Neural progenitor cell (in vitro differentiated cells): ENCODE results near the gene FAM83F. TPM values are rescaled to one million over a fixed set of nuclear protein-coding genes. Genes with fewer than 3 reads are reported as not detected.

Experiments used
- DNase-seq: peaks from one replicate; pipeline ENCODE4 v3.0.0-alpha.2; 2016; ENCODE audit warnings: low spot score
- H2AFZ ChIP-seq: fragments of 200-600 bp; sonication (generic); replicated peaks from 2 replicates; pipeline ENCODE4 v1.6.1; 2016; ENCODE audit warnings: antibody characterized with exemption
- H3F3A ChIP-seq: fragments of 200-600 bp; sonication (generic); 2 replicates; pipeline ENCODE4 v1.6.1; 2016; ENCODE audit warnings: antibody characterized with exemption, low read depth
- H3K27ac ChIP-seq: fragments of 200-600 bp; sonication (generic); 2 replicates; pipeline ENCODE4 v1.5.1; 2016; ENCODE audit warnings: mild to moderate bottlenecking
- H3K27me3 ChIP-seq: fragments of 200-600 bp; sonication (generic); 2 replicates; pipeline ENCODE4 v1.6.1; 2016; ENCODE audit warnings: mild to moderate bottlenecking, moderate library complexity
- H3K36me3 ChIP-seq: fragments of 200-600 bp; sonication (generic); 2 replicates; pipeline ENCODE4 v1.5.1; 2016
- H3K4me1 ChIP-seq: fragments of 200-600 bp; sonication (generic); 2 replicates; pipeline ENCODE4 v1.6.1; 2016; ENCODE audit warnings: mixed run types
- H3K4me2 ChIP-seq: fragments of 200-600 bp; sonication (generic); 2 replicates; pipeline ENCODE4 v1.6.1; 2016
- H3K4me3 ChIP-seq: fragments of 200-600 bp; sonication (generic); 2 replicates; pipeline ENCODE4 v1.5.1; 2016
- H3K79me2 ChIP-seq: fragments of 200-600 bp; sonication (generic); 2 replicates; pipeline ENCODE4 v1.6.1; 2016; ENCODE audit warnings: low read depth
- H3K9ac ChIP-seq: fragments of 200-600 bp; sonication (generic); 2 replicates; pipeline ENCODE4 v1.6.1; 2016
- H3K9me3 ChIP-seq: fragments of 200-600 bp; sonication (generic); 2 replicates; pipeline ENCODE4 v1.5.1; 2016; ENCODE audit warnings: low read depth
- H4K20me1 ChIP-seq: fragments of 200-600 bp; sonication (generic); 2 replicates; pipeline ENCODE4 v1.6.1; 2016; ENCODE audit warnings: low read depth
- H3K27ac Mint-ChIP-seq: 3 replicates; pipeline ENCODE4 v1.8.0; 2021; ENCODE audit warnings: mixed read lengths
- H3K27me3 Mint-ChIP-seq: 2 replicates; pipeline ENCODE4 v1.8.0; 2022; ENCODE audit warnings: low read depth, mild to moderate bottlenecking, inconsistent platforms, moderate library complexity, mixed read lengths; ENCODE audit not compliant: insufficient read depth
- H3K36me3 Mint-ChIP-seq: 3 replicates; pipeline ENCODE4 v1.8.0; 2021; ENCODE audit warnings: mixed read lengths
- H3K4me1 Mint-ChIP-seq: 3 replicates; pipeline ENCODE4 v1.8.0; 2021; ENCODE audit warnings: mixed read lengths
- H3K4me3 Mint-ChIP-seq: 3 replicates; pipeline ENCODE4 v1.8.0; 2021; ENCODE audit warnings: mild to moderate bottlenecking, moderate library complexity, mixed read lengths
- H3K9me3 Mint-ChIP-seq: 3 replicates; pipeline ENCODE4 v1.8.0; 2020; ENCODE audit warnings: mixed read lengths
- CTCF ChIP-seq: fragments of 200-600 bp; sonication (generic); IDR thresholded peaks from 2 replicates; pipeline ENCODE4 v1.5.1; 2017; ENCODE audit warnings: antibody characterized with exemption, mild to moderate bottlenecking
- EZH2 ChIP-seq: fragments of 200-600 bp; sonication (generic); IDR thresholded peaks from 2 replicates; pipeline ENCODE4 v1.6.1; 2017; ENCODE audit warnings: antibody characterized with exemption, mild to moderate bottlenecking, moderate library complexity
- EZH2phosphoT487 ChIP-seq: fragments of 200-600 bp; sonication (generic); IDR thresholded peaks from 2 replicates; pipeline ENCODE4 v1.6.1; 2017; ENCODE audit warnings: antibody characterized with exemption
- total RNA-seq: library from RNA; depleted of rRNA; stranded (reverse); fragments of >200 nt; gene quantifications from 2 replicates; pipeline ENCODE4 v1.2.3, GENCODE V29; 2015; ENCODE audit warnings: low replicate concordance

The FAM83F gene
- total RNA-seq, 1 donor from 2014 or later, result 0.09 TPM

- no peak overlapping the region for H3K27ac Mint-ChIP-seq
- H3K4me3 Mint-ChIP-seq, result no peak overlapping the region
- peaks cover 49% of the 10 kb centered on the region for H4K20me1 ChIP-seq
Observed at GRCh38 chr22:40082184-40082583, 87.4 kb downstream of the FAM83F start.

GRCh38 chr22:40083794-40084193, 89.0 kb downstream of the FAM83F start:
- Histone ChIP-seq H3K9ac (no peak overlapping the region), H2AFZ (no peak overlapping the region), H3K27ac (no peak overlapping the region), H3K27me3 (no peaks in the 10 kb centered on the region), H3F3A (no peaks in the 10 kb centered on the region), H3K36me3 (no peaks in the 10 kb centered on the region), H3K4me2 (no peak overlapping the region), H3K4me3 (no peak overlapping the region), H3K9me3 (no peaks in the 10 kb centered on the region), H3K79me2 (peaks cover 46% of the 10 kb centered on the region), H4K20me1 (peaks cover 53% of the 10 kb centered on the region), H3K4me1 (peaks cover 8% of the 10 kb centered on the region)
- H3K4me1 Mint-ChIP-seq, result no peaks in the 10 kb centered on the region
- DNase-seq, result no peak
- no peaks in the 10 kb centered on the region for H3K27me3 Mint-ChIP-seq
- H3K36me3 Mint-ChIP-seq, result no peaks in the 10 kb centered on the region
- TF ChIP-seq EZH2 (no peak), EZH2phosphoT487 (no peak), CTCF (no peak)
- no peaks in the 10 kb centered on the region for H3K9me3 Mint-ChIP-seq
- no peak overlapping the region for H3K27ac Mint-ChIP-seq
- no peak overlapping the region for H3K4me3 Mint-ChIP-seq

More at GRCh38 chr22:40082184-40082583, 87.4 kb downstream of the FAM83F start:
- Histone ChIP-seq H3K36me3 (no peaks in the 10 kb centered on the region), H2AFZ (no peak overlapping the region), H3K27me3 (no peaks in the 10 kb centered on the region), H3K4me2 (no peak overlapping the region), H3K27ac (no peak overlapping the region), H3K9ac (no peak overlapping the region), H3K4me1 (peaks cover 8% of the 10 kb centered on the region), H3F3A (no peaks in the 10 kb centered on the region), H3K9me3 (no peaks in the 10 kb centered on the region), H3K4me3 (no peak overlapping the region), H3K79me2 (peaks cover 53% of the 10 kb centered on the region)
- Mint-ChIP-seq H3K9me3 (no peaks in the 10 kb centered on the region), H3K36me3 (no peaks in the 10 kb centered on the region), H3K4me1 (peaks cover 1% of the 10 kb centered on the region), H3K27me3 (no peaks in the 10 kb centered on the region)
- no peak for TF ChIP-seq EZH2phosphoT487
- no peak for TF ChIP-seq EZH2
- DNase-seq, result no peak

DNA sequence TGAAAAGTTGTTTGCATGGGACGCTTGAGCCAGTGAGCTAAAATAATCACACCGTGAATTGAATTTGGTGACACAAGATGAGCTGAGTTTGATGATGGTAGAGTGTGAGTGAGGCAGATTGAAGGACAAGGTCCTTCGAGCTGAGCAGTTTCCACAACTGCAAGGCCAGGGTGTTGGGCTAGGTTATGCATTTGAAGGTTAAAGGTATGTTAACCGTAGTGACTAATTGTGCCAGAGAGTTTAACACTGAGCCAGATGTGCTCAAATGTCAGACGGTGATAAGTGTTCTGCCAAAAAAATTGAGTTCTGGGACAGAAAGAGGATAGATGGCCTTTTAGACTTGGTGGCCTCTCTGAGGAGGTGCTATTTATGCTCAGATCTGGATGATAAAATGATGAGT, 89.5 kb downstream of the FAM83F start:
- no peak overlapping the region for H3K4me3 Mint-ChIP-seq
- no peaks in the 10 kb centered on the region for H3K27me3 Mint-ChIP-seq
- H3K79me2 ChIP-seq, result peaks cover 42% of the 10 kb centered on the region
- no peaks in the 10 kb centered on the region for H3K9me3 Mint-ChIP-seq
- H3K27me3 ChIP-seq, result no peaks in the 10 kb centered on the region
- no peaks in the 10 kb centered on the region for H3K36me3 ChIP-seq
- H3K4me2 ChIP-seq, result no peak overlapping the region
- H3K4me3 ChIP-seq, result no peak overlapping the region
- no peak overlapping the region for H3K27ac Mint-ChIP-seq
- no peaks in the 10 kb centered on the region for H3F3A ChIP-seq
- H3K9me3 ChIP-seq, result no peaks in the 10 kb centered on the region
- H3K9ac ChIP-seq, result no peak overlapping the region
- DNase-seq, result no peak
- no peak overlapping the region for H3K27ac ChIP-seq
- no peaks in the 10 kb centered on the region for H3K4me1 Mint-ChIP-seq
- peaks cover 53% of the 10 kb centered on the region for H4K20me1 ChIP-seq
- no peak overlapping the region for H2AFZ ChIP-seq
- no peaks in the 10 kb centered on the region for H3K36me3 Mint-ChIP-seq
- peaks cover 8% of the 10 kb centered on the region for H3K4me1 ChIP-seq
- TF ChIP-seq EZH2phosphoT487 (no peak), EZH2 (no peak), CTCF (no peak)

DNA sequence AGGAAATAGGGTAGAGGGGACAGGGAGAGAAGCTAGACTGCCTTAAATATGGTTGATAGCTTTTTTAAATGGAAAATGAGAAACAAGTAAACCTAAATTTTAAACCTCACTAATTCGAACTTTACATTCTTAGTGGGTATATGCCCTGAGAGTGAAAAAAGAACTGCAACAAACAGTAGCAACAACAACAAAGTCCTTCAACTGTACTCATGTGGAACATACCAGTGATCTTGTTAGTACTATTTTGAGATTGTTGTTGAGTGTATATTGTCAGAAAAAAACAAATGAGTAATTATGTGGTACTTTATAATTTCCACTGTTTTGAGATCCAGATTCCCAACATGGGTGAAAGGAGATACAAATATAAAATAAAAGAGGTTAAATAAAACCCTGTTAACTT, 94.1 kb downstream of the FAM83F start:
- H3K4me1 Mint-ChIP-seq, result no peaks in the 10 kb centered on the region
- no peak for DNase-seq
- H3K4me3 Mint-ChIP-seq, result no peak overlapping the region
- Histone ChIP-seq H3K4me3 (no peak overlapping the region), H3K9me3 (no peaks in the 10 kb centered on the region), H3K79me2 (peaks cover 29% of the 10 kb centered on the region), H3K36me3 (no peaks in the 10 kb centered on the region), H3K9ac (no peak overlapping the region), H2AFZ (no peak overlapping the region), H4K20me1 (peaks cover 37% of the 10 kb centered on the region), H3K27ac (no peak overlapping the region), H3K27me3 (no peaks in the 10 kb centered on the region), H3K4me2 (no peak overlapping the region), H3K4me1 (no peaks in the 10 kb centered on the region), H3F3A (no peaks in the 10 kb centered on the region)
- TF ChIP-seq EZH2 (no peak), CTCF (no peak), EZH2phosphoT487 (no peak)
- H3K36me3 Mint-ChIP-seq, result no peaks in the 10 kb centered on the region
- no peak overlapping the region for H3K27ac Mint-ChIP-seq
- no peaks in the 10 kb centered on the region for H3K27me3 Mint-ChIP-seq
- peaks cover 6% of the 10 kb centered on the region for H3K9me3 Mint-ChIP-seq

Other genes with a start within 250 kb of the FAM83F start
- not detected in 2 replicates for gene ENTHD1, start 101.2 kb upstream of the FAM83F start, total RNA-seq
- gene GRAP2, start 93.9 kb upstream of the FAM83F start, total RNA-seq, result not detected in 2 replicates
- gene TMA7B, start 34.6 kb upstream of the FAM83F start, total RNA-seq, result not detected in 2 replicates
- gene TNRC6B, start 183.0 kb downstream of the FAM83F start, total RNA-seq, result 35.9 and 60.0 TPM in 2 replicates